Central memory CD8-positive, alpha-beta T cell (primary cell): ENCODE data around the gene PEX5L.
A peak's percentile ranks its signal among the peaks of the same experiment; 100 is the strongest.

Experiments used
- ATAC-seq: fragments of 150-1000 bp; cut with Tn5 transposase; replicated peaks from 2 replicates; pipeline ENCODE4 v1.10.0; 2022; ENCODE audit warnings: mild to moderate bottlenecking, moderate FRiP score, moderate number of reproducible peaks; ENCODE audit not compliant: poor library complexity, severe bottlenecking; ENCODE audit errors: extremely low read depth
- DNase-seq, 2 donors: peaks; one replicate each; pipeline ENCODE4 v3.0.0; 2021; ENCODE audit warnings: low spot score in 2 of 2
- H3K27ac Mint-ChIP-seq: one replicate; pipeline ENCODE4 v1.8.0; 2022; ENCODE audit warnings: low read depth, mild to moderate bottlenecking, moderate library complexity, mixed read lengths
- H3K27me3 Mint-ChIP-seq: one replicate; pipeline ENCODE4 v1.8.0; 2022; ENCODE audit warnings: mixed read lengths
- H3K36me3 Mint-ChIP-seq: one replicate; pipeline ENCODE4 v1.8.0; 2022; ENCODE audit warnings: mild to moderate bottlenecking, moderate library complexity, mixed read lengths; ENCODE audit not compliant: insufficient read depth
- H3K4me1 Mint-ChIP-seq: one replicate; pipeline ENCODE4 v1.8.0; 2022; ENCODE audit warnings: mixed read lengths
- H3K4me3 Mint-ChIP-seq: one replicate; pipeline ENCODE4 v1.8.0; 2022; ENCODE audit warnings: mild to moderate bottlenecking, moderate library complexity, mixed read lengths
- H3K9me3 Mint-ChIP-seq: one replicate; pipeline ENCODE4 v1.8.0; 2022; ENCODE audit warnings: mixed read lengths

Gene PEX5L

GRCh38 chr3:179833294-179833693 is 203.4 kb downstream of the PEX5L start:
- Mint-ChIP-seq H3K36me3 (no peaks in the 10 kb centered on the region), H3K4me3 (no peak overlapping the region), H3K27ac (no peak overlapping the region), H3K9me3 (no peaks in the 10 kb centered on the region), H3K27me3 (peaks cover 16% of the 10 kb centered on the region), H3K4me1 (no peaks in the 10 kb centered on the region)
- ATAC-seq (no peak), DNase-seq (no peak)

DNA sequence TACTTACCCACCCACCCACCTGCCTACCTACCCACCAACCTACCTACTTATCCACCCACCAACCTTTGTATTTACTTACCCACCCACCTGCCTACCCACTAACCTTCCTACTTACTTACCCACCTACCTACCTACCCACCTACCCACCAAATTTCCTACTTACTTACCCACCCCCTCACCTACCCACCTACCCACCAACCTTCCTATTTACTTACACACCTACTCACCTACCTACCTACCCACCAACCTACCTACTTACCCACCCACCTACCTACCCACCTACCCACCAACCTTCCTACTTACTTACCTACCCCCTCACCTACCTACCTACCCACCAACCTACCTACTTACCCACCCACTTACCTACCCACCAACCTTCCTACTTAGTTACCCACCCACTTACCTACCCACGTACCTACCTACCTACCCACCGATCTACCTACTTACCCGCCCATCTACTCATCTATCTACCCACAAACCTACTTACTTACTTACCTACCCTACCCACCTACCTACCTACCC is 204.3 kb downstream of the PEX5L start:
- H3K9me3 Mint-ChIP-seq: no peaks in the 10 kb centered on the region
- H3K4me1 Mint-ChIP-seq: no peaks in the 10 kb centered on the region
- no peak overlapping the region for H3K4me3 Mint-ChIP-seq
- ATAC-seq (no peak), DNase-seq (no peak)
- no peak overlapping the region for H3K27ac Mint-ChIP-seq
- peaks cover 16% of the 10 kb centered on the region for H3K27me3 Mint-ChIP-seq
- no peaks in the 10 kb centered on the region for H3K36me3 Mint-ChIP-seq

GRCh38 chr3:179829401-179829800 is 207.3 kb downstream of the PEX5L start:
- Mint-ChIP-seq H3K36me3 (no peaks in the 10 kb centered on the region), H3K4me1 (no peaks in the 10 kb centered on the region), H3K4me3 (no peak overlapping the region), H3K9me3 (no peaks in the 10 kb centered on the region), H3K27ac (no peak overlapping the region), H3K27me3 (peaks cover 24% of the 10 kb centered on the region)
- no peak for DNase-seq
- ATAC-seq: no peak

GRCh38 chr3:179828738-179829137 is 208.0 kb downstream of the PEX5L start:
- Mint-ChIP-seq H3K4me3 (no peak overlapping the region), H3K36me3 (no peaks in the 10 kb centered on the region), H3K27me3 (peaks cover 24% of the 10 kb centered on the region), H3K9me3 (no peaks in the 10 kb centered on the region), H3K4me1 (no peaks in the 10 kb centered on the region), H3K27ac (no peak overlapping the region)
- DNase-seq (no peak), ATAC-seq (no peak)

GRCh38 chr3:179826247-179826637 is 210.5 kb downstream of the PEX5L start:
- ATAC-seq (no peak), DNase-seq (no peak)
- no peaks in the 10 kb centered on the region for H3K36me3 Mint-ChIP-seq
- no peaks in the 10 kb centered on the region for H3K9me3 Mint-ChIP-seq
- peaks cover 19% of the 10 kb centered on the region for H3K27me3 Mint-ChIP-seq
- H3K27ac Mint-ChIP-seq: peak overlapping the region; percentile 71
- no peaks in the 10 kb centered on the region for H3K4me1 Mint-ChIP-seq
- H3K4me3 Mint-ChIP-seq: no peak overlapping the region

DNA sequence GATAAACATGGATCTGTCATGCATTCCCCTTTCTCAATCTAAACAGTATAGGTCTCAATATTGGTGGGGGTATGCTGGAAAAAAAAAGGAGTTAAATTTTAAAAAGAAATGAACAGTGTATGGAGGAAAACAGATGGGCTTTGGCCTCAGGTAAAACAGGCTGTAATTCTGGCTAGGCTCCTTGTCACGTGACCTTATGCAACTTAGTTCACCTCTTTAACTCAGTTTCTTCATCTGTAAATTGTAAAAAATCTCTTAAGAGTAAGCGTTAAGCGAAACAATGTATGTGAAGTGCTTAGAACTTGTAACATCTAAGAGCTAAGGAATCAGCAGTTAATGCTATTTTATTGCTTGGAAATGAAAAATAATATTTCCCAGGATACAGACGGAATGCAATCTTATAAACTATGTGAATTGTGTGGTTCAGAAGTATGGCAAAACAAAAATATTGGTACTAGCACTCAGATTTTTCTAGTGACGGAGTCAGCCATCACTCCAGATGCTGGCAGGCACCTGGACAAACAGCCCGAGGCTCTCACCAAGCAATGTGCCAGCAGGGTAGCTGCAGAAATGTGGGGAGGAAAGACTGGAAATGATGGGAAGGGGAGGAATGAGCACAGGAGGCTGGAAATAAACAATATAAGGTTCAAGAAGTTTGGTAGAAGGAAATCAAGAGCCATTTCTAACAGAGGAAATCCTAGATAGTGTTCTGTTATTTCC is 211.1 kb downstream of the PEX5L start:
- Mint-ChIP-seq H3K27ac (peak overlapping the region; percentile 71), H3K27me3 (peaks cover 22% of the 10 kb centered on the region), H3K4me3 (no peak overlapping the region), H3K9me3 (no peaks in the 10 kb centered on the region), H3K36me3 (no peaks in the 10 kb centered on the region), H3K4me1 (no peaks in the 10 kb centered on the region)
- no peak for ATAC-seq
- DNase-seq: no peak

DNA sequence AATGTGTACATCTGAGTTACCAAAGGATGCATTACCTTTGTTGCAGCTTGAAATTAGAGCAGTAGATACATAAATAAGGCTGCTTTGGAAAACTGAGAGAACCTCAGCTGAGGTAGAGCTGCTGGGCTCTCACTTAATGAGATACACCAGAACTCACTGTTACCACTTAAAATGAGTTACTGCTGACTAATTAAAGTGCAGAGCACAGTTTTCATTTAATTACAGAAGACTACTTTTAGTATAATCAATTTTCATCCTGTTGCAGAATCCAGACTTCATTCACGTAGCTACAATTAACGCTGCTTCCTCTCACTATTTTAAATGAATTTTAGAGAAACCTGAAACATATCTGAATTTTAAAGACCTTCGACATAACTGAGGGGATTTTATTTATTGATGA is 214.4 kb downstream of the PEX5L start:
- Mint-ChIP-seq H3K4me1 (no peaks in the 10 kb centered on the region), H3K27ac (no peak overlapping the region), H3K27me3 (peaks cover 45% of the 10 kb centered on the region), H3K4me3 (no peak overlapping the region), H3K36me3 (no peaks in the 10 kb centered on the region), H3K9me3 (no peaks in the 10 kb centered on the region)
- no peak for ATAC-seq
- DNase-seq: no peak

GRCh38 chr3:179819379-179819778 is 217.4 kb downstream of the PEX5L start:
- Mint-ChIP-seq H3K27me3 (peaks cover 37% of the 10 kb centered on the region), H3K4me1 (no peaks in the 10 kb centered on the region), H3K36me3 (no peaks in the 10 kb centered on the region), H3K4me3 (no peak overlapping the region), H3K27ac (no peak overlapping the region), H3K9me3 (no peaks in the 10 kb centered on the region)
- ATAC-seq: no peak
- no peak for DNase-seq

GRCh38 chr3:179812096-179812382 is 224.7 kb downstream of the PEX5L start:
- no peak overlapping the region for H3K27ac Mint-ChIP-seq
- no peak for ATAC-seq
- no peaks in the 10 kb centered on the region for H3K27me3 Mint-ChIP-seq
- no peaks in the 10 kb centered on the region for H3K9me3 Mint-ChIP-seq
- no peak overlapping the region for H3K4me3 Mint-ChIP-seq
- no peak for DNase-seq
- peaks cover 9% of the 10 kb centered on the region for H3K4me1 Mint-ChIP-seq
- no peaks in the 10 kb centered on the region for H3K36me3 Mint-ChIP-seq

GRCh38 chr3:179811321-179812095 is 225.2 kb downstream of the PEX5L start:
- peaks cover 9% of the 10 kb centered on the region for H3K4me1 Mint-ChIP-seq
- no peaks in the 10 kb centered on the region for H3K9me3 Mint-ChIP-seq
- ATAC-seq (no peak), DNase-seq (no peak)
- no peak overlapping the region for H3K4me3 Mint-ChIP-seq
- no peaks in the 10 kb centered on the region for H3K36me3 Mint-ChIP-seq
- no peaks in the 10 kb centered on the region for H3K27me3 Mint-ChIP-seq
- H3K27ac Mint-ChIP-seq: no peak overlapping the region

DNA sequence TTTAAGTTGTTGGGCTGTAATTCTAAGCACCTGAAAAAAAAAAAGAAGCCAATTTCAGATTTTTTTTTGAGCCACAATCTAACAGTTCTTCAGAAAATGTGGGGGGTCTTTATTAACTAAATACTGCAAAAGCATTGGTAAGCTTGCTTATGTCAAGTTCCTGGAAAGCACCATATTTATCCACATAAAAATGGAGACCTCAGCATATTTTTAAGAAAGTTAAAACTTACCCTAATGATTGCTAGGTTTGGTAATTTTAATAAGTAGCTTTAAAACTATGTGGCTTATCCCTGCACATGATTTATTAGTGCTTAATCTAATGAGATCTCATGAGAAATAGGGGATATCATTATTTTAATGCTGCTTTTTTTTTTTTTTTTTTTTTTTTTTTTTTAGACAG is 227.1 kb downstream of the PEX5L start:
- H3K4me3 Mint-ChIP-seq: no peak overlapping the region
- H3K27ac Mint-ChIP-seq: no peak overlapping the region
- no peaks in the 10 kb centered on the region for H3K9me3 Mint-ChIP-seq
- peaks cover 9% of the 10 kb centered on the region for H3K4me1 Mint-ChIP-seq
- H3K27me3 Mint-ChIP-seq: peaks cover 9% of the 10 kb centered on the region
- no peaks in the 10 kb centered on the region for H3K36me3 Mint-ChIP-seq
- DNase-seq (no peak), ATAC-seq (no peak)

DNA sequence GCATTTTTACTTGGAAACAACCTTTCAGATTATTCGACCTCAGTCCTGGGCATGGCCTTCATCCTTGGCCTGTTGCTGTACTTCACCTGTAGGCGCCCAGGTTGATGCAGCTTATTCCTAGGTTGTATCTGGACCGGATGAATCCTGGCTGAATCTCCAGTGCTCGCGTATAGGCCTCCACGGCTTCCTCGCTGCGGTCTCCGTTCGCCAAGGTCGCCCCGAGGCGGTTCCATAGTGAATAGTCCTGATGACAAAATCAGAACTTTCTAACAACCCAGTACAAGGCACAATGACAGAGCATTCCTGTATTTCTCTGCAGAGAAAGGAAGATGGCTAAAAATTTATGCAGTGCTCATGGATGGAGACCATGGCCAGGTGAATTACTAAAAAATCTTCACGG is 229.1 kb downstream of the PEX5L start:
- Mint-ChIP-seq H3K4me1 (peaks cover 9% of the 10 kb centered on the region), H3K4me3 (no peak overlapping the region), H3K36me3 (no peaks in the 10 kb centered on the region), H3K9me3 (no peaks in the 10 kb centered on the region), H3K27ac (no peak overlapping the region), H3K27me3 (peaks cover 17% of the 10 kb centered on the region)
- no peak for DNase-seq
- no peak for ATAC-seq

- Mint-ChIP-seq H3K27ac (no peak overlapping the region), H3K9me3 (no peaks in the 10 kb centered on the region), H3K4me1 (peaks cover 2% of the 10 kb centered on the region), H3K36me3 (no peaks in the 10 kb centered on the region), H3K27me3 (peaks cover 17% of the 10 kb centered on the region), H3K4me3 (no peak overlapping the region)
- ATAC-seq (no peak), DNase-seq (no peak)
Measured at GRCh38 chr3:179806177-179806576, 230.6 kb downstream of the PEX5L start.
